ENCODE measurements around the gene DCUN1D3. TPM values are rescaled to one million over a fixed set of nuclear protein-coding genes. Genes with fewer than 3 reads are reported as not detected.

Gene DCUN1D3
- total and polyA plus RNA-seq, 2 experiments from 2014 or later: 4.5 to 9.2 TPM

DNA sequence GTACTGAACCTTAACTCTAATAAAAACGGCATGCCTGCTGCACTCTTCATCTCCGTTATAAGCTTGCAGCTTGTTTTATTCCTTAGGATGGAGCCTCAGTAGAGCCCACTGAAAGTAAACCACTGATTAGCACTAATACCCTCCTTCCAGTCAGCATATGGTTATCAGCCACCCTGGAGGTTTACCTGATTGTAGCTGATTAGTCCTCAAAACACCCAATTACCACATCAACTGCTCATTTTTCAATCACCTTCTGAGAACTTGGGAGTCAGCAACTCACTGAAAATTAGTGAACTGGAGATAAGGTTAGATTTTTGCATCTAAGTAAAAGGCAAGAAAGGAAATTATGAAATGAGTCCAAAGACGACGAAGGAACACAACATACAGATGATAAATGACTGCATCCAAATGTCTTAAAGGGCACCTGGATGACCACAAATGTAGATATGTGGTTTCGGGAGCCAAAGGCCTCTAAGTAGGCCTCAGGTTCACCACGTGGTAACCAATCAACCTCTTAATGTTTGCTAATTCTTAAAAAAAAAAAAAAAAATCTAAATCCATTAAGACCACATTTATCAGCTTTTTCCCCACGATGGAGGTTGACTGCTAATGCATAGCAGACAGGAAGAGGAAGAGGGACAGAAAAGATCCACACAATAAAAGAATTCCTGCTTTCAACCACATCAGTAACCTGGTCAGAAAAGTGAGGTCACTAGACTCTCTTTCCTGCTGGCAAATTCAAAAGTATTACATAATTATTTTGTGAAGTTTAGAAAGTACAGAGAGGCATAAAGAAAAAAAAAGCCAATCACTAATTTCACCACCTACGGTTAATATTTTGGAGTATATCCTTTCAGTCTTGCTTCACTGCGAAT is 28.0 kb downstream of the DCUN1D3 start:
- Histone ChIP-seq H3K36me3 (no peaks in the 10 kb centered on the region), H3K27ac (no peak overlapping the region), H3K4me3 (no peak overlapping the region), H3K27me3 (no peaks in the 10 kb centered on the region), H3K9me3 (ENCODE audit: low read depth) (no peaks in the 10 kb centered on the region), H3K4me1 (ENCODE audit: low read depth) (peaks cover 40% of the 10 kb centered on the region)
- DNase-seq (ENCODE audit: low read depth in 1 of 2, low spot score in 1 of 2): no peak
- TF ChIP-seq, protein P1, sequence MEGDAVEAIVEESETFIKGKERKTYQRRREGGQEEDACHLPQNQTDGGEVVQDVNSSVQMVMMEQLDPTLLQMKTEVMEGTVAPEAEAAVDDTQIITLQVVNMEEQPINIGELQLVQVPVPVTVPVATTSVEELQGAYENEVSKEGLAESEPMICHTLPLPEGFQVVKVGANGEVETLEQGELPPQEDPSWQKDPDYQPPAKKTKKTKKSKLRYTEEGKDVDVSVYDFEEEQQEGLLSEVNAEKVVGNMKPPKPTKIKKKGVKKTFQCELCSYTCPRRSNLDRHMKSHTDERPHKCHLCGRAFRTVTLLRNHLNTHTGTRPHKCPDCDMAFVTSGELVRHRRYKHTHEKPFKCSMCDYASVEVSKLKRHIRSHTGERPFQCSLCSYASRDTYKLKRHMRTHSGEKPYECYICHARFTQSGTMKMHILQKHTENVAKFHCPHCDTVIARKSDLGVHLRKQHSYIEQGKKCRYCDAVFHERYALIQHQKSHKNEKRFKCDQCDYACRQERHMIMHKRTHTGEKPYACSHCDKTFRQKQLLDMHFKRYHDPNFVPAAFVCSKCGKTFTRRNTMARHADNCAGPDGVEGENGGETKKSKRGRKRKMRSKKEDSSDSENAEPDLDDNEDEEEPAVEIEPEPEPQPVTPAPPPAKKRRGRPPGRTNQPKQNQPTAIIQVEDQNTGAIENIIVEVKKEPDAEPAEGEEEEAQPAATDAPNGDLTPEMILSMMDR (IDR thresholded peaks at IDR 0.05; ENCODE audit: low read depth, low read length): no peak

DNA sequence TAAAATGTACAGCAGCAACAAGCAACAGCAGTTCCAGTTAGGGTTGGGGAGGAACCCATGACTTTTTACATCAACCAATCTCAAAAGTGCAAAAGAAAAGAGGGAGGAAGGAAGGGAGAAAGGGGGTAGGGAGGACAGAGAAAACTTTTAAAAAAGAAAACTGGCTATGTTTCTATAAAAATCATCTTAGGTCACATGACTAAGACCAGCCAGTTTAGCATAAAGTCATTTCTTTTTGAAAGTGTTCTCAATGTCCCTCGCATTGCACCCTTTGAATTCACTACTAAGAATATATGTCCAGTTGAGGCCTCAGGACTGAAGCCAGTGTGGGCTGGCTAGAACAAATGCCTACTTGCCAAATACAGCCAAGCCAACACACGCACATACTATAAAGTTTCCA is 28.9 kb downstream of the DCUN1D3 start:
- Histone ChIP-seq H3K4me1 (ENCODE audit: low read depth) (peaks cover 48% of the 10 kb centered on the region), H3K27me3 (no peaks in the 10 kb centered on the region), H3K27ac (no peak overlapping the region), H3K4me3 (no peak overlapping the region), H3K9me3 (ENCODE audit: low read depth) (no peaks in the 10 kb centered on the region), H3K36me3 (no peaks in the 10 kb centered on the region)
- TF ChIP-seq, protein P1 (IDR thresholded peaks at IDR 0.05; ENCODE audit: low read depth, low read length): no peak
- no peak for DNase-seq (ENCODE audit: low read depth in 1 of 2, low spot score in 1 of 2)

- H3K36me3 ChIP-seq: no peaks in the 10 kb centered on the region
- no peak for DNase-seq (ENCODE audit: low read depth in 1 of 2, low spot score in 1 of 2)
- no peaks in the 10 kb centered on the region for H3K27me3 ChIP-seq
- TF ChIP-seq, protein P1 (IDR thresholded peaks at IDR 0.05; ENCODE audit: low read depth, low read length): no peak
- H3K4me3 ChIP-seq: no peak overlapping the region
- H3K4me1 ChIP-seq (ENCODE audit: low read depth): peaks cover 58% of the 10 kb centered on the region
- peak overlapping the region; percentile 65 for H3K27ac ChIP-seq
- no peaks in the 10 kb centered on the region for H3K9me3 ChIP-seq (ENCODE audit: low read depth)
These were observed 29.9 kb downstream of the DCUN1D3 start for GRCh38 chr16:20870122-20870820.

DNA sequence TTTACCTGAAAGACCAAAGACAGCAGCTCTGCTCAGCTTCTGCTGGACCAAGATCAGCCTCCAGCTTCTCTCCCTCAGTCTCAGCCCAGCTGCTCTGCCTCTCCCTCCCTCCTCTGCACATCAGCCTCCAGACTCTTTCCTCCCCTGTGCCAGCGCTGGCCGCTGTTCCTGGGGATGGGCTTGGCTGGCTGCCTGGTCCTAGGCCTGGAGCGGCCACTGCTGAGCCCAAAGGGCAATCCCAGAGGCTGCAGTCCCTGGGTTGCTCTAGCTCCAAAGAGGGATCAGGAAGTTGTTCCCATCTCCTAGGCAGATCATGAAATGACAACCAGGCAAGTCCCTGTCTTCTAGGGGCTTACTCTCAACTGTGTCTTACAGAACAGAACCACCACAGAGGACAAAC is 31.3 kb downstream of the DCUN1D3 start:
- peak; percentile 9 to 85 for DNase-seq (ENCODE audit: low read depth in 1 of 2, low spot score in 1 of 2)
- peaks cover 55% of the 10 kb centered on the region for H3K4me1 ChIP-seq (ENCODE audit: low read depth)
- H3K36me3 ChIP-seq: no peaks in the 10 kb centered on the region
- H3K9me3 ChIP-seq (ENCODE audit: low read depth): no peaks in the 10 kb centered on the region
- TF ChIP-seq, protein P1 (IDR thresholded peaks at IDR 0.05; ENCODE audit: low read depth, low read length): no peak
- H3K4me3 ChIP-seq: no peak overlapping the region
- H3K27ac ChIP-seq: no peak overlapping the region
- no peaks in the 10 kb centered on the region for H3K27me3 ChIP-seq

GRCh38 chr16:20867585-20867984 is 32.6 kb downstream of the DCUN1D3 start:
- H3K27ac ChIP-seq: no peak overlapping the region
- H3K4me1 ChIP-seq (ENCODE audit: low read depth): peaks cover 55% of the 10 kb centered on the region
- H3K9me3 ChIP-seq (ENCODE audit: low read depth): no peaks in the 10 kb centered on the region
- TF ChIP-seq, protein P1 (IDR thresholded peaks at IDR 0.05; ENCODE audit: low read depth, low read length): no peak
- H3K27me3 ChIP-seq: no peaks in the 10 kb centered on the region
- no peak overlapping the region for H3K4me3 ChIP-seq
- peak in 1 of 2 donors; percentile 57 for DNase-seq (ENCODE audit: low read depth in 1 of 2, low spot score in 1 of 2)
- H3K36me3 ChIP-seq: no peaks in the 10 kb centered on the region

All from cardiac muscle cell (in vitro differentiated cells and primary cell).